Activated effector memory CD4-positive, alpha-beta T cell treated with anti-CD3 and anti-CD28 coated beads, Interleukin-2, amount 50 U/mL, for 16 hours (primary cell): ENCODE results near the gene HLX.

Experiments used
- DNase-seq: peaks from one replicate; pipeline ENCODE4 v3.0.0-alpha.2; 2020

The HLX gene

DNA sequence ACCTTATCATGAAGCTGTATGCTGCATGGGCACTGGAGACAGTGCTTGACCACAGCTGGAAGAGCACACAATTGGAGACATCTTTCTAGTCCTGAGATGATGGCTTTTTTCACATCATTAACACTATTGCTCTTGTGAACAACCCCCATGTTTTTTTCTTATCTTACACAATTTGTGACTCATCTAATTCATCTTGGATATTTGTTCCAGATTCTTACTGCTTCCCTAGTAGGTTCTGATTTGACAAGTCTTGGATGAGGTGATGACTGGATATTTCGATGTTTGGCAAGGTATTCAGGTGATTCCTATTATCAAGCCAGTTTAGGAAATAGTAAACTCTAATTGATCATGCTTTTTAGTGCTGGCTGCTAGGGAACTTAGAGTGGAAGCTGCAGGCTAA, 23.7 kb downstream of the HLX start:
- no peak for DNase-seq

DNA sequence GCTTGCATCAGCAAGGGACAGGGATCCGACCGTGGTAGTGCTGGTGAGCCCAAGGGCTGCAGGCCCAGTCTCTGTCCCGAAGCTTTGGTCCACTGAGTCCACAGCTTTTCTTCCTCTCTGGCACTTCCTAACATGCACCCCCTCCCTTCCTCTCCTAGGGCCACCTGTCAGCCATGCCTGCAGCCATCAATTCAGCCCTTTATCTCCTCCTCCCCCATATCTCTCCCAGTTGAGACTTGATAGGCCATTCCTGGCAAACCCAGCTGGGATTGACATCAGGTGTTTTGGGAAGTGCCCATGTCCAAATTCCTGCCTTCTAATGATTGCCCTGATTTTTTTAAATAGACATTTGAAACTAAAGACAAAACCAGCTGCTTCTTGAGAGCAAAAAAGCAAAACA, 25.6 kb downstream of the HLX start:
- no peak for DNase-seq

DNA sequence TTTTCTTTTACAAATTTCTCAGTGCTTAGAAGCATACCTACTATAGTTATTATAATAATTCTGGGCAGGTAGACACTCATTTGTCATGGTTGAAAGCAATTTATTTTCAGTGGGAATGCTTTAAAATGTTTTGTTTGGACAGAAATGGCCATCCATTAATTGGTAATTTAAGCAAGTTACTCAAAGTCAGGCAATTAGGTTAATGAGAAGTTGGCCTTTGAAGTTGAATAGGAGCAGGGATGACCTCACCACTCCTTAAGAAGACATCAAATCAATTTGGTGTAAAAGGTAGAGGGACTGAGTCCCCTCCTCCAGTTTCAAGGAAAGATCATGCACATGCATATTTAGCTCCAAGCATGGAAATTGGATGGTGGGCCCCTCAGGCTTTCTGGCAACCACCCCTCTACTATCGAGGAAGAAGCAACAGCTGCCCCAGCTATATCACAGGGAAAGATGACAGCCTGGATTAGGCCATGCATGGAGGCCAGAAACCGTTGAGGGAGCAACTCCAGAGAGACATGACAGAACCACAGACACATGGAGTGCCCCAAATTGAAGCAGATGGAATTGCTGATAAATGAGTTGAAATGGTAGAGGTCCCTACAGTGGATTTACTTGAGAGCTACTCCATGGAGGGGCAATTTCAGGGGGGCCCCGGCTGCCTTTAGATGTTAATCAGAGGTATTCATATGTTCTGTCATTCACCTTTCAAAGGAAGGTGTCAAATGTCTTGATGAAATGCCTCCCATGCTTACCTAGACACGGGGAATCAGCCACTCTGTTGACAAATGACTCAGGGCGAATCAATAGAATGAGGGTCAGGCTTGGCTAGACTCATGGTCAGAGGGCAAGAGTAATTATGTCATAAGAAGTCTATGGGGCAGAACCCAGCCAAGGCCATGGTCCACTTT, 26.7 kb downstream of the HLX start:
- no peak for DNase-seq

DNA sequence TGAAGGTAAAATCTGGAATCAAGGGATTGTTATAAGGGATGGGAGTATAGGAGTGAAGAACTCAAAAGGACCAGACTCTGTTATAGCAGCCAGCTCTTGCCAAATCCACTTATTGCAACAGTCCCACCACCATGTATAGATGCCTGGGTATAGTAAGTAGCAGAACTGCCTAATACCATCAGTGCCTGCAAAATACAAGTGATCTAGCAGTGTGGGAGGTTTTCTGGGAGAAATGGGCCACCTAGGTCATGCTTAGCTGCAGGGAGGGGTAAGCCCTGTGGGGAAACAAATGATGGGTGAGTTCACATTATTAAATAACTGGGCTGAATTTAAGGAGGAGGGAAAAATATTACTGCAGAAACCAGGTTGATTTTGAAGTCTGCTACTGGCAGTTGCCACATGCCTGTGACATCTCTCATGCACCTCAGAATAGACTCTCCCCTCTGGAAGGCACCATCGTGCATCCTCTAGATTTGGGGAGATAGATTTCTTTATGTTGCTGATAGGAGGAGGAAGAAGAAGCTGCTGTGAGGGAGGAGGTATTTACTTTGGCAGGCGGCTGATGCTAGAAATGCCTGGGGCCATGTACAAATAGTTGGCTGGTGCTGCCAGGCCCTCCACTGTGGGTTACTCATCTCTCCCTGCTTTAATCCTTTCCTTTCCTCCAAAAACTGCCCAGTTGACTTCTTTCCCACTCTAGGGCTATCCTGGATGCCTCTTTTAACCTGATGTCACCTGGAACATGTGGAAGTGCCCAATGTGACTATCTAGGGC, 27.5 kb downstream of the HLX start:
- DNase-seq = no peak

DNA sequence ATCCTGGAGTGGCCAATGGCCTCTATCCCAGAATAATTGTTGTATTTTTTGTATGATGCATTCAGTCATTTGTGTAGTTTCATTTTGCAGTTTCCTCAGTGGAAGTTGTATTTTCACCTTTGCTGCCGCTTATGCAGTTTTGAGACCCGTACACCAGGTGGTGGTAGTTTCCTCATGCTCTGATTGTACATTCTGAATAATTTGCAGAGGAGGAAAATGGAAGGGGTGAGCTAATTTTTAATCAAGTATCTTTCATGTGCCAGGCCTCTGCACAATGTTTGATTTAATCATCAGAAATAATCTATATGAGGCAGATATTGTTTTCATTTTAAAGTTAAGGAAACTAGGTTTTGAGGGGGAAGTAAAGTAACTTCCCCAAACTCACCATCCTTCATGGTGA, 29.5 kb downstream of the HLX start:
- DNase-seq = no peak

DNA sequence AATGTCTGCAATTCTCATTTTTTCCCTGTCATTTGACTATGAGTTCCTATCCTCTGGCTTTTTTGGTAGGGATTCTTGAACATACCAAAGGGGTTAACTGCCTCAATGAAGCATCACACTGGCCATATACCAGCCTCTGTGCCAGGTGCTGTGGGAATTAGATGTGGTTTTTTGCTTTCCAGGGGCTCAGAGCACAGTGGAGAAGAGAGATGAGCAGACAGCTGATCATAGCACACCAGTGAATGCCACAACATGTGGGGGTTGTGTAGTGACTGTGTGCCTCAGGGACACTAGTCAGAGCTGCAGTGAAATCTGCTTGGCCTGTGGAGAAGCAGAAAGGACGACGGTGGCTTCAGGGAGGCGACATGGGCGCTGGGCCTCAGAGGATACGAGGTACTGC, 30.8 kb downstream of the HLX start:
- DNase-seq = no peak

DNA sequence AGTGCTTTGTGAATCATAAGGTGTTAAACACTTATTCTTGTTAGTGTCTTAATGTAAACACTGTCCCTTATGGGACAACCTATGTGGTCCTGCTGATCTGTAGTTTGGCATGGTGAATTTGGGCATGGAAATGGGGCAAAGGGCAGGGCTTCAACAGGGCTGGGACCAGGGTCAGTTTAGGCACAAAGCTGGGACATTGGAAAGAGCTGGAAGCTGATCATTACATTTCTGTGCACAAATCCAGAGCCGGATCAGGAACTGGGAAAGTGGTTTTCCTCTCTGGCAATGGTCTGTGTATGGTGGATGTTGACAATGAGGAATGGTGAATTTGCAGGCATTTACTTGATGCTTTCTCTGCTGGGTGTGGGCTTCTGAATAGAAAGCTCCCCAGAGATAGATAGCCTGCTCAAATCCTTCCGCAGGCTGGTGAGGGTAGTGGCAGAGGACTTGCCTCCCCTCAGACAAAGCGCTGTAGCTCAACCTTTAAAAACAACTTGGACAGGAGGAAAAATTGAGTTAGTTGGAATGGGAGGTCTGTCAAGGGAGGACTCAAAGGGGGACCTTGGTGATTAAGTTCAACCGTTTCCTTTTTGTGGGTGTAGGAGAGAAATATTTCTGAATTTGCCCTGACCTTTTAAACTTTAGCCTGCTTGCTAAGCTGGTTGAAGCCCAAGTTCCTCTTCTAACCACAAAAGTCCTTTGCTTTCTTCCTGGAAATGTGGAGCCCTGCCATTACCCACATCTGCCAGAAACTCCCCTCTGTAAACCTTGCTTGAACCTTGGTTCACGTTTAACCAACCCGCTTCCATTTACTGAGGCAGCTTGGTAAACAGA, 35.3 kb downstream of the HLX start:
- no peak for DNase-seq

DNA sequence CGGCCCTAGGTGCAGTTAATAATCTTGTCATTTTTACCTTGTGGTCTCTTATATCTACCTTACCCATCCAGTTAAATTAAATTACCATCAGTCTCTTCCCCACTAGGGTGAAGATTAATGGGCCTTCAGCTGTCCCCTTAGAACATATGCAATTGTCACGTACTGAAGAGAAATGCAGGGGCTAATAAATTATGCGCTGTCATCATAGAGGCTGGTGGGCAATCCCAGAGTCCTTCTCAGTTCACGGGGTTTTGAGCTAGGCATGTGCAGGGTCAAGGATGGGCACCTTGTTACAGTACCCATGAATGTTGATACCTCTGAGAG, 35.8 kb downstream of the HLX start:
- DNase-seq = no peak

DNA sequence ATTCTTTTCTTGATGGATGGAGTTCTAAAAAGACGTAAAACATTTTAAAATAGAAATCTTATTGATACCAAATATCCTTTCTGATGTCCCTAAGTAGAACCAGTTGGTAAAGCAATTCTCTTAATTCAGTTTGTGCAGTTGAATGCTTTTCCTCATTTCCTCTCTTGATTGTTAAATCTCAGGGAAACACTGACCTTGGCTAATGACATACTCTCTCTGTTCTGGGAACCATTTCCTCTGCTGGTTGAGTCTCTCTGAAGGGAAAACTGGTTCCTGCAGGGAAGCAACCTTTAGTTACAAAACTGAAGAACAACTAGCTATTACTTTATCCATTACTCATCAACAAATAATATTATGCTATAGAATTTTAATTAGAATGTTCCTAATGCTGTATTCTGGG, 36.7 kb downstream of the HLX start:
- no peak for DNase-seq

DNA sequence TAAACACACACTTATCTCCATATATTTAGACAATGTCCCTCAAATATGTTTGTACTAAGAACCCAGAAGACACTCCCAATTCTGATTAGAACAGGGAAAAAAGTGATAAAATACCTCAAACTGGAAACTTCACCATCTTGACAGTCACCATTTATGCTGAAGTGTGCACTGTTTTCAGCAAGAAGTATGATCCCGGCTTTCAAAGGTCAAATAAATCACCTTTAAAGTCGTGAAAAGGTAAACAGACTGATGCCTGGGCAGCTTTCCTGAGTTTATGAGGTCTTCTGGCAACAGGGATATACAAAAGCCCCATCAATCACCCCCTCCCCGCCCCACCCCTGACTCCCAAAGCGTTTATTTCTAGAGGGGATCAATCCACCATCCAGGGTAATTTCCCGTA, 37.9 kb downstream of the HLX start:
- no peak for DNase-seq

DNA sequence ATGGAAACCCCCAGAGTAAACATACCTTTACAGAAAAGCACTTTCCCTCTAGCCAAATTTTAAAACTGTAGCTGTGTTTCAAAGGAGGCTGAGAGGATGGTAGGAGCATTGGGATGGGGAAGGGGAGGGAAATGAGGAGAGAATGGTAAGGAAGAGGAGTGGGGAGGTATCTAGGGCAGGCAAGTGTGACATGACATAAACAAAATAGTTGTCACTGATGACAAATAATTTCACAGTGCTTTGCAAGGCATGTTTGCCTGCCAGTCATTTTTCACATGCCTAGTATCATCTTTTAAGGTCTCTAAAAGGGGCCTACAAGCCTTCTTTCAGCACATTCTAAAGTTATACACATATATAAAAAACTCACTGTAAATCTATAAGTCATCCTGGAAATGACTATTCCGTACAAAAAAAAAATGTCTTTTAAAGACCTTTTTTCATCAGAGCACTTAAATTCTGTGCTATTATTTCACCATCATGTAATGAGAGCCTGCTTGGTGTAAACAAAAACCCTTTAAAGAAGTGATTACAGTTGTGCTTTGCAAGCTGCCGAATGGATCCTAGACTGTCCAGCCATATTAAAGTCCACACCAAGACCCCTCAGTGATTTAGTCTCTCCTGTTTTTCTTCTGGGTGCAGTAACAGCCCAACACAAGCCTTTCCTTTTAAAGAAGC, 38.4 kb downstream of the HLX start:
- DNase-seq = no peak

DNA sequence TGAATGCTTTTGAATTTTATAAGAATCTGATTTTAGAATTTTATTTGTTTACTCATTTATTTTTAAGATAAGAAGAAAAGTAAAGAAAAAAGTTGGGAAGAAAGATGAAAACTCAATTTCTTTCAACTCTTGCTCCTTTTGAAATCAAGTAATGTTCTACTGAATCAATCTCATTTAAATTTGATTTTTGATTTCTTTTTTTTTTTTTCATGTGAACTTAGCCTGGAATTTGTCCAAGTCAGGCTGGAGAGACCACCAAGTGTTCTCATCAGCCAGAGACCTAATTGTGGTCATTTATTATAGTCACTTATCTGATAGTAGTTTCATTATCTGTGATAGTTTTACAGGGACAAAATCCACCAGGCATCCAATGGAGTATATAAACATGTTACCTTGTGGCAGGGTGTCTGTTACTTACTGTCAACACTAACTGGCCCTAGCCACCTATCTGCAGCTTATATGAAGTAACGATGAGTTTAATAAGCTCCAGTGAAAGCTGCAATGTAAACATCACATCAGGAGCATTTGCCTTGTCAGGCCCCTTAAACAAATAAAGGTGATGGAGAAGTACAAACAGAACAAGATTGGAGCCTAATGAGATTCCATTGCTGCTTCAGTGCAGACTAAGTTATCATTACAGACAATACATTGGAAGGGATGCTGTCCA, 39.2 kb downstream of the HLX start:
- DNase-seq = no peak

DNA sequence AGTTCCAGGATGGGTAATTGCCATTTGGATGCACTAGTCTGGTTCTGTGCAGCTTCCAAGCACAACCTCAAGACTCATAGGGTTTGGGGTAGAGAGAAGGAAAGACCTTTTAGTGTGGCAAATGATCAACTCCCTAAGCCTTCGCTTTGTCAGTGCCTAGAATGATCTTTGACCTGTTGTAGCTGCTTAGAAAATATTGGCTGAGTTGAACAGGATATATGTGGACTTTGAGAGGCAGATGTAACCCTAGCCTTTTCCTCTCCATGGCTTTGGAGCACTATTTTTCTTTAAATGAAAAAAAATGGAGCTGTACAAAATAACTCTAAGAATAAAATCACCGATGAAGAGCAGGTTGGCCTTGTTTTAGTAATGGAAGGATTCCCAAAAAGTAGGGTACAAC, 41.7 kb downstream of the HLX start:
- DNase-seq = no peak

DNA sequence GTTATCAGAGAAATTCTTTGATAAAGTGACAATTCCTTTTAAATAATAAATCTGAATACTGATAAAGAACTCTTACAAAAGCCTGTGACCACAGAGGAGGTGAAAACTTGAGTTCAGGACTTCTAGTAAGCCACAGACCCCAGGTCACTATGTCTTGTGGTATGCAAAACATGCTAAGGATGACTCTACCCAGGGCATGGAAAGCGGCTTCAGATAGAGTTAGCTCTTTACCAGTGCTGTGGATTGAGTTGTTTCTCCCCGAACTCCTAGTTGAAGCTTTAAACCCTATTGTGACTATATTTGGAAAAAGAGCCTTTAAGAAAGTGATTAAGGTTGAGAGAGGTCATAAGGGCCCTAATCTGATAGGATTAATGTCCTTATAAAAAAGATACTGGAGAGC, 42.3 kb downstream of the HLX start:
- DNase-seq = no peak

DNA sequence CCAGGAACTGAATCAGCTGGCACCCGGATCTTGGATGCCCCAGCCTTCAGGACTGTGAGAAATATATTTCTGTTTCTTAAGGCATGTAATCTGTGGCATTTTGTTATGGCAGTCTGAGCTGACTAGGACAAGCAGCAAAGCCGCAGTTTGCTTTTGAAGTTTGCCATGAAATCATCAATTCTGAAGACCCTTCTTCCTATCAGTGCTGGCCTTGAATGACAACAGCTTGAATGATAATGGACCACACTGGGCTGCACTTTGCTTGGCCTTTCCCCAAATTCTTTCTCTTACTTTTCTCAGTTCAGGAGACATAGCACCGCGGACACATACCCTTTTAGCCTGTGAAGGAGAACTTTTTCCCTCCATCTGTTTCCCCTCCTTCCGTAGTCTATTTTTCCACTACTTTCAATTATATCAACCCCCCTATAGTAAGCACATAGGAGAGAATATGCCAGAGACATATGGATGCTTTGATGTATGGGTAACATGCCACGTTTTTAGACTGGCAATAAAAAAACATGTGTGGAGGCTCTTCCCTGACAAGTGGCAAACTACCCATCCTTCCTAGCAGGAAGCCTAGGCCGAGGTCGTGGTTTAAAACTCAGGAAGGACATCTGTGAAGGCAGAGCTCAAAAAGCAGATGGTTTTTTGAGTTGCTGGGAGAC, 42.9 kb downstream of the HLX start:
- DNase-seq = no peak

DNA sequence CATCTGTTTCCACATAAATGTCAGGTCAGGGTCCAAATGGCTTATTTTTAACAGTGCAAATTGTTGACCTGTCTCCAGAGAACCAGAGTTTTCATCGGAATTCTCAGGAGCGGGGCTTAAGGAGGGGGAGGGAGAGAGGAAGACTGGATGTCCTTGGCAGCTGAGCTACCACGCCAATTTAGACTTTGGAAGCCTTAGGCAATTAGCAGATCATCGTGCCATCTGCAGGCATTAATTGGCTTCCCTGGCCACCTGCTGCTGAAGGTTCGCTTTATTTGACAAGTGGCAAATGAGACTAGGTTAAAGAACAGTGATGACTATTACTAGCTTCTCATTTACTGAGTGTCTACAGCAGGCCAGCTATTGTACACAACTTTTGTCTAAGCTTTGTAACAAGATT, 43.7 kb downstream of the HLX start:
- no peak for DNase-seq

DNA sequence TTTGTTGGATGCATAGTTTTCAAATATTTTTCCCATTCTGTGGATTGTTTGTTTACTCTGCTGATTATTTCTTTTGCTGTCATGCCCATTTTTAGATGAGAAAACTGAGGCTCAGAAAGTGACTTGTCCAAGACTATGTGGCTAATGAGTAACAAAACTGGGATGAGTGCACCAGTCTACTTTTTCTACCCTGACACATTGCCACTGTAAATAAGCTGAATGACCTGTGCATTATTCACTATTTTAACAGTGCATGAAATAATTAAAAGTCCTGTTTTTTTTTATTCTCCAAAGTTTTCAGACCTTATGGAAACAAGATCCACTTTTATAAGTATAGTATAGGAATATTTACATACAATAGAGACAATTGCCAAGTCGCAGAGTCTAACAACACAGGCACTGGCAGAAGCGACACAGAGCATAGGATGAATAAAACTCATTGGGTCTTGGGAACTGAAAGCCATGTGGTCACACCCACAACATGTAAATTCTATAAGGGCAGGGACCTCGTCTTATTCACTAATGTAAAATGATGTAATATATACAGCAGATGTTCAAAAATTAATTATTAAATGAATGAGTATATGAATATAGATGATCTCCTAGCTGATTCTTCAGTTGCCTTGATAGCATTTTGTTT, 45.2 kb downstream of the HLX start:
- DNase-seq = no peak

DNA sequence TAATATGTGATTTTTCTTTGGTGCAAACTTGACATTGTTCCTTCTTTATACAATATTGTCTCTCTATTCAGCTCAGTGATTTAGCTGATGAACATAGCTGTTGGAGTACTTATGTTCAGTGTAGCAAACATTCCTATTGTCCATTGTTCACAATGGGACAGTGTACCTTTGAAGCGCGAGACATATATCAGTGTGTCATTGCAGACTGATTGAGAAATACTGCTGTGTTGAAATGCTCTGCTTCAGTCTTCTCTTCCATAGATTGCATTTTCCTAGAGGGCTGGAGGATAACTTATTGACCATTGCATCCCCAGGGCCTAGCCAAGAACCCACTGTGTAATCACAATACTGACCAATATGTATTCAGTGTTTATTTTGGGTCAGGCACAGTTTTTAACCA, 46.5 kb downstream of the HLX start:
- DNase-seq = no peak

DNA sequence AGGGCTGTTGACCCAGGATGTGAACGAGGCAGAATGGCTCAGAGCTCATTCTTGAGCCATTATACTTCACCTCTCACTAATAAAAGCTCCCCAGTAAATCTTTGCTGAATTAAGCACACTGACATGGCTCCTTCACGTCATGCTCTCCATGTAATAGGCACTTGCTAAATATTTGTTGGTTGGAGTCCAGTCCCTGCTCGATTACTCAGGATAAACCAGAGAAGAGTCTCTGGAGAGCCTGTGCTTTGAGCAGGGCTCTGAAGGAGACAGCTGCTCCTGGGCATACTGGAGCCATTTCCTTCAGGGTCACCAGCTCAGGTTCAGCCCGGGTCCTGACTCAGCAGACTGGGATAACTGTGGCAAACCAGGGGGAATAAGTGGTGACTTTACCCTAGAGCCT, 46.9 kb downstream of the HLX start:
- no peak for DNase-seq

DNA sequence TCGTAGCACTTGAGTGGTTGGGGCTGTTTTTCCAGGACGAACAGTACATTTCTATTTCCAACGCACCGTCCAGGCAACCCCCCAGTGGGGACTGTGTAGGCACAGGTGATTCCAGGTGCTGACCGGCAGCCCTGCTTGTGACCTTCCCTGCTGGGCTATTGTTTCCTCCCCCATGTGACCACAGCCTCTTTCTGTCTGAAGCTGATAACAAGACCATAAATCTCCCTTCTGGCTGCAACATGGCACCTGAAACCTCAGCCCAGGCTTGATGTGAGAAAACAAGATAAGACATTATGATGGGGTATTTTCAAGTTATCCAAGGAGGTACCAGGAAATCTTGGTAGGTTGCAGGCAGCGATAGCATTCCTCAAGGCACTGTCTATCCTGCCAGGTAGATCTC, 48.2 kb downstream of the HLX start:
- DNase-seq = no peak

DNA sequence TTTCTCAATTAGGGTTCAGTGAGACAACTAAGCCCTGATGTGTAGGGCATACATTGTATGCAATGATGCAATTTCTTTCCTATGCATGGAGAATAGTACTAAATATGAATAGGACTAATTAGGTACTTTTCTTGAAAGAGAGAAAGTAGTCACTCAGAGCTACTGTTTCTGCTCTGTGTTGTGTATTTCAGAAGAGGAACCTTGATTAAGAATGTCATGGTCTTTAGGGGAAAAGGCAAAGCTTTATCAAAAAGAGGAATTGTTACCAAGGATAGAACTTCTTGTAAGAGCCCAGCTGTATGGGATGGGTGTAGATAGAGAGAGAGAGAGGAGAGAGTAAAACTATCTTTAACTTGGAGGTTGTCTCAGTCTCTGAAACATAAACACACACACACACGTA, 49.1 kb downstream of the HLX start:
- DNase-seq = no peak
